Endometrial microvascular endothelial cells (primary cell): Measurements from ENCODE around the gene SPATA31C2. TPM values are rescaled to one million over a fixed set of nuclear protein-coding genes. Genes with fewer than 3 reads are reported as not detected.
"Not testable (repeated sequence)": the region's sequence is repeated elsewhere in the genome, so short reads cannot be mapped to it uniquely, and the experiment has no call there.

Experiments
- in situ Hi-C: cut with HindIII; loops from 2 replicates; pipeline ENCODE4 v1.10.0; 2017; ENCODE audit warnings: low sequenced_read_pairs, low pct_unique_long_range_greater_than_20kb; ENCODE audit errors: inconsistent ontology term
- total RNA-seq: library from RNA; depleted of rRNA; stranded (reverse); fragments of >200 nt; gene quantifications from one replicate; pipeline ENCODE4 v1.2.3, GENCODE V29; 2015; ENCODE audit errors: inconsistent ontology term

The SPATA31C2 gene
- total RNA-seq, 1 donor from 2014 or later = not detected

- in situ Hi-C loops = not testable (repeated sequence)
These were observed 4.7 kb downstream of the SPATA31C2 start for GRCh38 chr9:88133552-88133951.

GRCh38 chr9:88129556-88129955, 8.7 kb downstream of the SPATA31C2 start:
- in situ Hi-C loops = not testable (repeated sequence)

GRCh38 chr9:88127700-88128300, 10.5 kb downstream of the SPATA31C2 start:
- in situ Hi-C loops = not testable (repeated sequence)

GRCh38 chr9:88123413-88123812, 14.9 kb downstream of the SPATA31C2 start:
- in situ Hi-C loops = not testable (repeated sequence)

- in situ Hi-C loops = not testable (repeated sequence)
These were observed 20.2 kb downstream of the SPATA31C2 start for GRCh38 chr9:88118121-88118520.

GRCh38 chr9:88114968-88115612, 23.2 kb downstream of the SPATA31C2 start:
- in situ Hi-C loops = not testable (repeated sequence)

- in situ Hi-C loops = not testable (repeated sequence)
These were observed 23.9 kb downstream of the SPATA31C2 start for GRCh38 chr9:88114283-88114967.

- in situ Hi-C loops = not testable (repeated sequence)
These were observed 24.8 kb downstream of the SPATA31C2 start for GRCh38 chr9:88113156-88114130.

- in situ Hi-C loops = no loop called here
These were observed 28.2 kb downstream of the SPATA31C2 start for GRCh38 chr9:88110026-88110425.

GRCh38 chr9:88108779-88109178, 29.5 kb downstream of the SPATA31C2 start:
- in situ Hi-C loops = no loop called here

- in situ Hi-C loops = no loop called here
These were observed 31.8 kb downstream of the SPATA31C2 start for GRCh38 chr9:88106492-88106891.

- in situ Hi-C loops = no loop called here
These were observed 45.4 kb downstream of the SPATA31C2 start for GRCh38 chr9:88092797-88093331.

- in situ Hi-C loops = no loop called here
These were observed 48.1 kb downstream of the SPATA31C2 start for GRCh38 chr9:88090151-88090581.

- in situ Hi-C loops = no loop called here
These were observed 50.4 kb downstream of the SPATA31C2 start for GRCh38 chr9:88087906-88088305.

GRCh38 chr9:88085476-88085875, 52.8 kb downstream of the SPATA31C2 start:
- in situ Hi-C loops = no loop called here

- in situ Hi-C loops = no loop called here
These were observed 53.7 kb downstream of the SPATA31C2 start for GRCh38 chr9:88084357-88085183.
